Activated B cell treated with CpG ODN at 0.5 μM for 24 hours (primary cell): Measurements from ENCODE around the gene DENND1C. TPM values are rescaled to one million over a fixed set of nuclear protein-coding genes. Genes with fewer than 3 reads are reported as not detected.

Experiments used
- ATAC-seq: fragments of 200-7000 bp; cut with Tn5 transposase; one replicate; pipeline ENCODE4 v1.10.0; 2021; ENCODE audit warnings: low read depth, mild to moderate bottlenecking, moderate library complexity
- CTCF ChIA-PET: fragments of 350-600 bp; sonication (Branson Sonifier 250); formaldehyde crosslinking; loops from one replicate; lab custom pipeline; 2021; ENCODE audit warnings: antibody characterized with exemption; lab: Charles Lee
- POLR2A ChIA-PET: fragments of 350-600 bp; sonication (Branson Sonifier 250); formaldehyde crosslinking; loops from one replicate; lab custom pipeline; 2021; ENCODE audit warnings: antibody characterized with exemption; lab: Charles Lee
- DNase-seq: peaks from one replicate; pipeline ENCODE4 v3.0.0; 2022
- H3K27ac Mint-ChIP-seq: one replicate; pipeline ENCODE4 v1.8.0; 2020; ENCODE audit warnings: mixed read lengths
- H3K27me3 Mint-ChIP-seq: one replicate; pipeline ENCODE4 v1.8.0; 2021; ENCODE audit warnings: mixed read lengths
- H3K36me3 Mint-ChIP-seq: one replicate; pipeline ENCODE4 v1.8.0; 2021; ENCODE audit warnings: low read depth, mixed read lengths
- H3K4me1 Mint-ChIP-seq: one replicate; pipeline ENCODE4 v1.8.0; 2021; ENCODE audit warnings: mixed read lengths
- H3K4me3 Mint-ChIP-seq: one replicate; pipeline ENCODE4 v1.8.0; 2020; ENCODE audit warnings: mild to moderate bottlenecking, mixed read lengths
- H3K9me3 Mint-ChIP-seq: one replicate; pipeline ENCODE4 v1.8.0; 2020; ENCODE audit warnings: mixed read lengths
- CTCF ChIP-seq: fragments of 200-600 bp; IDR thresholded peaks from one replicate; pipeline ENCODE4 v1.8.0; 2022; ENCODE audit warnings: antibody characterized with exemption, mild to moderate bottlenecking
- intact Hi-C: fragments of 100-400 bp; cut with micrococcal nuclease; formaldehyde crosslinking; loops from one replicate; pipeline ENCODE4 v1.15.1; 2024
- total RNA-seq: library from RNA; stranded (reverse); gene quantifications from 2 replicates; pipeline ENCODE4 v1.2.3, GENCODE V29; 2022

DENND1C gene
- total RNA-seq, 1 donor from 2014 or later: 95.1 TPM

- Mint-ChIP-seq H3K4me3 (peak overlapping the region; percentile 97), H3K27me3 (no peaks in the 10 kb centered on the region), H3K36me3 (peaks cover 2% of the 10 kb centered on the region), H3K27ac (peak overlapping the region; percentile 7), H3K9me3 (no peaks in the 10 kb centered on the region), H3K4me1 (peaks cover 43% of the 10 kb centered on the region)
- ChIA-PET CTCF (interaction anchor here (0.7 to 3.4 kb wide), 26 partner anchors 11 to 347 kb away, joined by 3 to 72 read pairs (median 4); partner anchors contain the start of gene TNFSF9), POLR2A (interaction anchor here (0.6 to 4.2 kb wide), 20 partner anchors 12 to 347 kb away, joined by 3 to 34 read pairs (median 5); partner anchors contain the start of genes DENND1C, GPR108, SLC25A23 and TNFSF9)
- no peak for TF ChIP-seq CTCF
- intact Hi-C loops: loop anchor here (1.0 to 5.0 kb wide), 4 partner anchors 36 to 299 kb away; no protein-coding TSS in a partner anchor
- DNase-seq: peak; percentile 54
- ATAC-seq: peak; percentile 36
Measured at GRCh38 chr19:6516018-6516658, 34.6 kb upstream of the DENND1C start.

GRCh38 chr19:6514926-6515544 is 33.4 kb upstream of the DENND1C start:
- no peak for TF ChIP-seq CTCF
- peaks cover 2% of the 10 kb centered on the region for H3K36me3 Mint-ChIP-seq
- ATAC-seq (no peak), DNase-seq (no peak)
- peaks cover 37% of the 10 kb centered on the region for H3K4me1 Mint-ChIP-seq
- no peaks in the 10 kb centered on the region for H3K27me3 Mint-ChIP-seq
- CTCF ChIA-PET: interaction anchor here (0.5 to 3.4 kb wide), 3 partner anchors 221 to 454 kb away, joined by 3 to 52 read pairs (median 31); no protein-coding TSS in a partner anchor
- intact Hi-C loops: loop anchor here (5.0 kb wide), 2 partner anchors 37 to 298 kb away; no protein-coding TSS in a partner anchor
- H3K9me3 Mint-ChIP-seq: no peaks in the 10 kb centered on the region
- POLR2A ChIA-PET: no interaction called here
- peak overlapping the region; percentile 32 for H3K4me3 Mint-ChIP-seq
- H3K27ac Mint-ChIP-seq: peak overlapping the region; percentile 42

GRCh38 chr19:6514089-6514488 is 32.5 kb upstream of the DENND1C start:
- H3K36me3 Mint-ChIP-seq: peaks cover 2% of the 10 kb centered on the region
- H3K4me3 Mint-ChIP-seq: no peak overlapping the region
- no peak for TF ChIP-seq CTCF
- DNase-seq (no peak), ATAC-seq (no peak)
- CTCF ChIA-PET: interaction anchor here (0.5 to 3.2 kb wide), 2 partner anchors 349 to 455 kb away, joined by 3 to 52 read pairs; no protein-coding TSS in a partner anchor
- POLR2A ChIA-PET: no interaction called here
- peaks cover 27% of the 10 kb centered on the region for H3K4me1 Mint-ChIP-seq
- H3K27me3 Mint-ChIP-seq: no peaks in the 10 kb centered on the region
- intact Hi-C loops: no loop called here
- H3K27ac Mint-ChIP-seq: no peak overlapping the region
- H3K9me3 Mint-ChIP-seq: no peaks in the 10 kb centered on the region

- intact Hi-C loops: no loop called here
- Mint-ChIP-seq H3K36me3 (no peaks in the 10 kb centered on the region), H3K27ac (no peak overlapping the region), H3K27me3 (no peaks in the 10 kb centered on the region), H3K4me1 (no peaks in the 10 kb centered on the region), H3K9me3 (no peaks in the 10 kb centered on the region), H3K4me3 (no peak overlapping the region)
- ChIA-PET POLR2A (no interaction called here), CTCF (no interaction called here)
- no peak for TF ChIP-seq CTCF
- DNase-seq (no peak), ATAC-seq (no peak)
Measured at GRCh38 chr19:6510618-6511017, 29.0 kb upstream of the DENND1C start.
